HCT116 (cell line): ENCODE results near the gene SLC25A48. TPM values are rescaled to one million over a fixed set of nuclear protein-coding genes. Genes with fewer than 3 reads are reported as not detected.
"Not testable (repeated sequence)": the region's sequence is repeated elsewhere in the genome, so short reads cannot be mapped to it uniquely, and the experiment has no call there.

Experiments used
- ATAC-seq: fragments of 200-7000 bp; cut with Tn5 transposase; 2 replicates; pipeline ENCODE4 v1.9.1; 2020; ENCODE audit warnings: mild to moderate bottlenecking, moderate library complexity
- BruUV-seq: library from RNA; stranded (reverse); fragments of 400-500 nt; replicated peaks from 2 replicates; lab custom pipeline; 2021; lab: Mats Ljungman, UMichigan
- CTCF ChIA-PET: fragments of 300-600 bp; sonication (Branson Sonifier 250); formaldehyde crosslinking; loops from one replicate; lab custom pipeline; 2021; ENCODE audit warnings: antibody characterized with exemption; lab: Charles Lee
- POLR2A ChIA-PET: fragments of 300-600, 350-600 bp; sonication (Branson Sonifier 250); formaldehyde crosslinking; loops from one replicate; lab custom pipeline; 2021; ENCODE audit warnings: antibody characterized with exemption; lab: Charles Lee
- RAD21 ChIA-PET, 2 experiments: fragments of 300-600 bp; sonication (Branson Sonifier 250); formaldehyde crosslinking; loops; one replicate each; lab custom pipeline; 2023; ENCODE audit warnings: low total read pairs in 2 of 2; ENCODE audit not compliant: uncharacterized antibody in 2 of 2, unreplicated experiment in 2 of 2, low non-redundant PET in 1 of 2; lab: Charles Lee
- DNase-seq: peaks from one replicate; pipeline ENCODE4 v3.0.0-alpha.2; 2010; ENCODE audit warnings: low read depth, low spot score
- H2AFZ ChIP-seq: fragments of 200-600 bp; shearing (Covaris generic), sonication (generic); 2 replicates; pipeline ENCODE4 v1.6.1; 2017; ENCODE audit warnings: low read depth, mixed run types, mixed read lengths, antibody characterized with exemption, low read length; ENCODE audit not compliant: poor library complexity, severe bottlenecking
- H3K27ac ChIP-seq: 2 replicates; pipeline ENCODE4 v1.5.1; 2012; ENCODE audit warnings: low read depth, low read length
- H3K27me3 ChIP-seq: fragments of 200-600 bp; sonication (generic); 2 replicates; pipeline ENCODE4 v1.6.1; 2016; ENCODE audit warnings: mixed run types, low read length, mixed read lengths; ENCODE audit not compliant: insufficient read depth
- H3K36me3 ChIP-seq, 2 experiments: fragments of 200-500 bp in 1 of 2; fragments of 200-600 bp in 1 of 2; sonication (Bioruptor generic) in 1 of 2; sonication (generic) in 1 of 2; 2 replicates each; pipeline versions ENCODE4 v1.5.1 to v1.6.1; 2014 to 2016; ENCODE audit warnings: low read length in 2 of 2, inconsistent platforms in 1 of 2, mixed read lengths in 1 of 2, mixed run types in 1 of 2; ENCODE audit not compliant: insufficient read depth in 2 of 2, control insufficient read depth in 1 of 2
- H3K4me1 ChIP-seq, 2 experiments: fragments of 200-600 bp in 1 of 2; sonication (generic) in 1 of 2; 2 replicates each; pipeline versions ENCODE4 v1.5.1 to v1.6.1; 2012 to 2017; ENCODE audit warnings: low read length in 2 of 2, inconsistent platforms in 1 of 2, mild to moderate bottlenecking in 1 of 2, mixed read lengths in 1 of 2, mixed run types in 1 of 2, moderate library complexity in 1 of 2; ENCODE audit not compliant: insufficient read depth in 2 of 2, control insufficient read depth in 1 of 2
- H3K4me2 ChIP-seq: fragments of 200-600 bp; sonication (generic); 2 replicates; pipeline ENCODE4 v1.6.1; 2017; ENCODE audit warnings: mixed run types, low read length, mixed read lengths
- H3K4me3 ChIP-seq, 2 experiments: fragments of 200-600 bp in 1 of 2; sonication (generic) in 1 of 2; replicated peaks in 1 of 2; 2 replicates each; pipeline ENCODE4 v1.5.1; 2011 to 2016; ENCODE audit warnings: low read length in 2 of 2, control low read depth in 1 of 2, low read depth in 1 of 2, mild to moderate bottlenecking in 1 of 2, mixed read lengths in 1 of 2, mixed run types in 1 of 2
- H3K79me2 ChIP-seq: fragments of 200-600 bp; sonication (generic); 2 replicates; pipeline ENCODE4 v1.6.1; 2017; ENCODE audit warnings: mild to moderate bottlenecking, mixed run types, low read length, moderate library complexity, mixed read lengths; ENCODE audit not compliant: insufficient read depth
- H3K9ac ChIP-seq: fragments of 200-600 bp; sonication (generic); 2 replicates; pipeline ENCODE4 v1.6.1; 2016; ENCODE audit warnings: low read length, mixed read lengths
- H3K9me2 ChIP-seq: fragments of 200-600 bp; sonication (generic), shearing (Covaris generic); 2 replicates; pipeline ENCODE4 v1.6.1; 2017; ENCODE audit warnings: mixed run types, mild to moderate bottlenecking, moderate library complexity; ENCODE audit not compliant: insufficient read depth
- H3K9me3 ChIP-seq, 2 experiments: fragments of 200-500 bp in 1 of 2; fragments of 200-600 bp in 1 of 2; sonication (Bioruptor generic) in 1 of 2; sonication (generic) in 1 of 2; 2 replicates each; pipeline ENCODE4 v1.6.1; 2014 to 2017; ENCODE audit warnings: low read length in 2 of 2, mixed read lengths in 2 of 2, inconsistent platforms in 1 of 2, low read depth in 1 of 2, mild to moderate bottlenecking in 1 of 2, mixed run types in 1 of 2, moderate library complexity in 1 of 2; ENCODE audit not compliant: control insufficient read depth in 1 of 2, insufficient read depth in 1 of 2
- H4K20me1 ChIP-seq: fragments of 200-600 bp; sonication (generic), shearing (Covaris generic); 2 replicates; pipeline ENCODE4 v1.6.1; 2017; ENCODE audit warnings: mixed run types, mild to moderate bottlenecking, moderate library complexity; ENCODE audit not compliant: insufficient read depth
- CBX3 ChIP-seq: IDR thresholded peaks from 2 replicates; pipeline ENCODE4 v1.6.1; 2012; ENCODE audit warnings: low read depth
- EGR1 ChIP-seq: IDR thresholded peaks from 2 replicates; pipeline ENCODE4 v1.6.1; 2012; ENCODE audit warnings: low read depth
- ELF1 ChIP-seq: IDR thresholded peaks from 2 replicates; pipeline ENCODE4 v1.6.1; 2012; ENCODE audit warnings: low read depth, borderline replicate concordance
- EZH2phosphoT487 ChIP-seq: fragments of 200-600 bp; IDR thresholded peaks from 2 replicates; pipeline ENCODE4 v1.6.1; 2018; ENCODE audit warnings: antibody characterized with exemption, borderline replicate concordance
- RAD21 ChIP-seq: IDR thresholded peaks from 2 replicates; pipeline ENCODE4 v1.6.1; 2012; ENCODE audit warnings: low read depth, mild to moderate bottlenecking
- SIN3A ChIP-seq: IDR thresholded peaks from 2 replicates; pipeline ENCODE4 v1.6.1; 2012; ENCODE audit warnings: low read depth
- TCF7L2 ChIP-seq: IDR thresholded peaks from 2 replicates; pipeline ENCODE4 v1.7.0; 2011; ENCODE audit warnings: borderline replicate concordance, inconsistent platforms; ENCODE audit not compliant: insufficient read depth, insufficient read length; ENCODE audit errors: extremely low read depth
- YY1 ChIP-seq: IDR thresholded peaks from 2 replicates; pipeline ENCODE4 v1.6.1; 2011; ENCODE audit warnings: low read length, low read depth, moderate library complexity, mild to moderate bottlenecking; ENCODE audit not compliant: insufficient replicate concordance; ENCODE audit errors: extremely low read depth
- ZFX ChIP-seq: fragments of 450-650 bp; IDR thresholded peaks from 2 replicates; pipeline ENCODE4 v1.6.1; 2017
- intact Hi-C: fragments of 100-400 bp; cut with micrococcal nuclease; formaldehyde crosslinking; loops from 2 replicates; pipeline ENCODE4 v1.10.0; 2022
- total RNA-seq: library from RNA; stranded (reverse); gene quantifications from one replicate; pipeline ENCODE4 v1.2.1, GENCODE V29; 2021; ENCODE audit not compliant: unreplicated experiment
- TF ChIP-seq, protein P1 (sequence below): IDR thresholded peaks from 2 replicates; pipeline ENCODE4 v1.6.1; 2011; ENCODE audit warnings: mild to moderate bottlenecking, low read length, moderate library complexity; ENCODE audit not compliant: insufficient replicate concordance; ENCODE audit errors: extremely low read depth
- TF ChIP-seq, protein P2 (sequence below): IDR thresholded peaks from 2 replicates; pipeline ENCODE4 v1.6.1; 2012

The SLC25A48 gene
- total RNA-seq, 1 experiment from 2014 or later = 2.8 TPM

- DNase-seq (no peak), ATAC-seq (no peak)
- H3K9me2 ChIP-seq = no peaks in the 10 kb centered on the region
- H3K36me3 ChIP-seq = no peaks in the 10 kb centered on the region
- ChIA-PET CTCF (no interaction called here), POLR2A (no interaction called here), RAD21 (no interaction called here)
- no peak for TF ChIP-seq YY1
- no peak for TF ChIP-seq RAD21
- TF ChIP-seq, protein P1, sequence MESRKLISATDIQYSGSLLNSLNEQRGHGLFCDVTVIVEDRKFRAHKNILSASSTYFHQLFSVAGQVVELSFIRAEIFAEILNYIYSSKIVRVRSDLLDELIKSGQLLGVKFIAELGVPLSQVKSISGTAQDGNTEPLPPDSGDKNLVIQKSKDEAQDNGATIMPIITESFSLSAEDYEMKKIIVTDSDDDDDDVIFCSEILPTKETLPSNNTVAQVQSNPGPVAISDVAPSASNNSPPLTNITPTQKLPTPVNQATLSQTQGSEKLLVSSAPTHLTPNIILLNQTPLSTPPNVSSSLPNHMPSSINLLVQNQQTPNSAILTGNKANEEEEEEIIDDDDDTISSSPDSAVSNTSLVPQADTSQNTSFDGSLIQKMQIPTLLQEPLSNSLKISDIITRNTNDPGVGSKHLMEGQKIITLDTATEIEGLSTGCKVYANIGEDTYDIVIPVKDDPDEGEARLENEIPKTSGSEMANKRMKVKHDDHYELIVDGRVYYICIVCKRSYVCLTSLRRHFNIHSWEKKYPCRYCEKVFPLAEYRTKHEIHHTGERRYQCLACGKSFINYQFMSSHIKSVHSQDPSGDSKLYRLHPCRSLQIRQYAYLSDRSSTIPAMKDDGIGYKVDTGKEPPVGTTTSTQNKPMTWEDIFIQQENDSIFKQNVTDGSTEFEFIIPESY = no peak
- TF ChIP-seq CBX3 = no peak
- no peak for TF ChIP-seq TCF7L2
- no peak for TF ChIP-seq ELF1
- TF ChIP-seq EZH2phosphoT487 = no peak
- TF ChIP-seq, protein P2, sequence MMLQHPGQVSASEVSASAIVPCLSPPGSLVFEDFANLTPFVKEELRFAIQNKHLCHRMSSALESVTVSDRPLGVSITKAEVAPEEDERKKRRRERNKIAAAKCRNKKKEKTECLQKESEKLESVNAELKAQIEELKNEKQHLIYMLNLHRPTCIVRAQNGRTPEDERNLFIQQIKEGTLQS = no peak
- no peak for TF ChIP-seq ZFX
- no peak for TF ChIP-seq SIN3A
- TF ChIP-seq EGR1 = no peak
- H3K9me3 ChIP-seq = no peaks in the 10 kb centered on the region
- no peaks in the 10 kb centered on the region for H3K79me2 ChIP-seq
- H3K4me3 ChIP-seq = no peak overlapping the region
- no peaks in the 10 kb centered on the region for H3K27me3 ChIP-seq
- H4K20me1 ChIP-seq = no peaks in the 10 kb centered on the region
- H3K4me2 ChIP-seq = no peak overlapping the region
- no TSS peak for BruUV-seq
- H3K4me1 ChIP-seq = no peaks in the 10 kb centered on the region
- intact Hi-C loops = no loop called here
- no peak overlapping the region for H3K9ac ChIP-seq
- no peak overlapping the region for H3K27ac ChIP-seq
- H2AFZ ChIP-seq = no peak overlapping the region
Observed at GRCh38 chr5:135857630-135858311, 23.3 kb downstream of the SLC25A48 start.

GRCh38 chr5:135859186-135859585, 24.7 kb downstream of the SLC25A48 start:
- RAD21 ChIA-PET, CTCF ChIA-PET, intact Hi-C loops, H3K4me3 ChIP-seq, BruUV-seq, H3K9ac ChIP-seq, H3K4me1 ChIP-seq, H3K79me2 ChIP-seq, H3K27ac ChIP-seq, H4K20me1 ChIP-seq, H2AFZ ChIP-seq, DNase-seq, ATAC-seq, H3K27me3 ChIP-seq, H3K4me2 ChIP-seq, POLR2A ChIA-PET, H3K9me2 ChIP-seq, H3K9me3 ChIP-seq, H3K36me3 ChIP-seq: not testable (repeated sequence)
